GM18517 (cell line): ENCODE results near the gene HBEGF.
A peak's percentile ranks its signal among the peaks of the same experiment; 100 is the strongest.
"Not testable (repeated sequence)": the region's sequence is repeated elsewhere in the genome, so short reads cannot be mapped to it uniquely, and the experiment has no call there.

ENCODE experiments used
- ATAC-seq: cut with Tn5 transposase; IDR thresholded peaks from one replicate; pipeline ENCODE4 v1.9.1; 2021; ENCODE audit warnings: mild to moderate bottlenecking, moderate library complexity; ENCODE audit not compliant: unreplicated experiment

The HBEGF gene

DNA sequence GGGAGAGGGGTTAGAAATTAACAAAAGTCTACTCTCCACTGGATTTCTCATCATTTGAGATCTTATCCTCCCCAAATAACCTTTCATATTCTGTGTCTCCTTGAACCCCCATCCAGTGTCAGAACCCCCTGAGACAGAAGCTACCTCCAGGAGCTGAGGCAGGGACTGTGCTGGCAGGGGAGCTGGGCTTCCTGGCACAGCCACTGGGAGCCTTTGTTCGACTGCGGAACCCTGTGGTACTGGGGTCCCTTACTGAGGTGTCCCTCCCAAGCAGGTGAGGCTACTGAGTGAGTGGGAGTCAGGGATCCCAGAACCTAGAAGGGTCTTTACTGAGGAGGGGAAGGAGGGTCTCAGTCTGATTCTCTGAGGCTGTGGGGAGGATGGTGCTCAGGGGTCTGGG is 15.5 kb upstream of the HBEGF start:
- no peak for ATAC-seq

- ATAC-seq = no peak
Measured at GRCh38 chr5:140360681-140361479, 14.5 kb upstream of the HBEGF start.

DNA sequence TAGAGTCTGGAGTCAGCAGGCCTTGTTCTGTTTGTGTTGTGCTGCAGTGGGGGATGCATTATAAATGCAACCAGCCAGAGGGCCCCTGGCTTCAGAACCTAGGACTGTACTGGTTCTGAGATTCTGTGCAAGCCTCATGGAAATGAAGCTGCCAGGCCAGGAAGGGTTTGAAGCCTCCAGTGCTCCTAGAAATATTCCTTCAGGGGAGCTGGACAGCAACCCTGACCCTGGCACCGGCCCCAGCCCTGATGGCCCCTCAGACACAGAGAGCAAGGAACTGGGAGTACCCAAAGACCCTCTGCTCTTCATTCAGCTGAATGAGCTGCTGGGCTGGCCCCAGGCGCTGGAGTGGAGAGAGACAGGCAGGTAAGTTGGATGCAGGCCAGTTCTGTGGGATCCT is 13.7 kb upstream of the HBEGF start, which contains the start of gene SLC4A9:
SLC4A9 (plus strand) TSS at position 94 of the 400 bp plus-strand sequence; CDS start at position 137, 43 bp downstream.
- ATAC-seq = no peak

- ATAC-seq = no peak
Measured at GRCh38 chr5:140358738-140359310, 12.4 kb upstream of the HBEGF start.

DNA sequence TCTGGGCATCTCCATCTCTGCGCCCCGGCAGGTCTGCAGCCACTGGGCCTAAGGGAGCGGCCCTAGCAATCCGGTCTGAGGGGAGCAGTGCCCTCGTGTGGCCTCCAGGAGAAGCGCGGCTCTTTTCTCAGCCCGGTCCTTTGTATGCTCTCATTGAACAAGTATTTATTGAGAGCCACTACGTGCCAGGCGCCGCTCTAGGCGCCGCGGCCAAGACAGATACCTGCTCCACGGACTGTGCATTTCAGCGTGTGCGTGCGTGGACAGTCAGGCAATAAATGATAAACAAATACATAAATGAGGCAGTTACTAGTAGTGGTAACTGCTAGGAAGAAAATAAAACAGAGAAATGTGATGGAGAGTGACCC is 11.3 kb upstream of the HBEGF start:
- ATAC-seq = peak; percentile 84

GRCh38 chr5:140356853-140357725 is 10.7 kb upstream of the HBEGF start:
- ATAC-seq = peak; percentile 14

DNA sequence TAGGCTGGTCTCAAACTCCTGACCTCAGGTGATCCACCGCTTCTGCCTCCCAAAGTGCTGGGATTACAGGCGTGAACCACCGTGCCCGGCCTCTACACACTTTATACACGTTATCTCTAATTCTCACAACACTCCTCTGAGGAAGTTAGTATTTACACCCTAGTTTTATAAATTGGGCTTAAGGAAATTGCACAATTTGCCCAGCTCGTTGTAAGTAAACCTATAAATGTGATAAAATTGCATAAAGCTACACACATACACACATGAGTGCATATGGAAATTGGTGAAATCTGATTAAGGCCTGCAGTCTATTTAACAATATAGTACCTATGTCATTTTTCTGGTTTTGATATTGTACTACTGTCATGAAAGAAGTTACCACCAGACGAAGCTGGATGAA is 9.1 kb upstream of the HBEGF start:
- ATAC-seq = no peak

DNA sequence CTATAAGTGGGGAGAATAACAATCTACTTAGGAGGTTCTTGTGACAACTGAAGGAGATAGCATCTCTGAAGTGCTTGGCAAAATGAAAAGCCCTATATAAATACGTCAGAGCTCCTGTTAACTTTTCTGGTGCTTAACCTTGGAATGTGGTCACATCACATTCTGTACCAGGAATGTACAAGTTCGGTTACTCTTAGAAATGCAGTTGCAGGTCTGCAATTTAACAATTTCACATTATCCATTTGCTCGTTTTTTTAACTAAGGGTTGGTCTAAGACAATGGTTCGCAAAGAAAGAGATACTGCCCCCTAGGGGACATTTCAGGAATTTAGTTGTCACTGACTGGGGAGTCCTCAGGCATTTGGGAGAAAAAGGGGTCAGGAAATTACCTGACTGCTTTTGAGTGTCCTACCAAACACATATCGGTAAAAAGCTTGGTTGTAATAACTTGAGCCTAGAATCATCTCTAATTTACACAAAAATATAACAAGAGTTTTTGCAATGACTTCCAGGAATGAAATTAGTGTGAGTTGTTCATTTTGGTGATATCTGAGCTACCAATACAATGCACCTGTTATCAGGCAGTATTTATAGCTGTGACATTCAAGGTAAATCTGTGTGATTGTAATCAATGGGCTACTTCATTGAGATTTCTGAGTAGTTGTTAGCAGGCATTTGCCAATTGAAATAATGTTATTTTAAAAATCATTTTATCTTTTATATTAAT is 5.4 kb upstream of the HBEGF start:
- ATAC-seq = no peak

DNA sequence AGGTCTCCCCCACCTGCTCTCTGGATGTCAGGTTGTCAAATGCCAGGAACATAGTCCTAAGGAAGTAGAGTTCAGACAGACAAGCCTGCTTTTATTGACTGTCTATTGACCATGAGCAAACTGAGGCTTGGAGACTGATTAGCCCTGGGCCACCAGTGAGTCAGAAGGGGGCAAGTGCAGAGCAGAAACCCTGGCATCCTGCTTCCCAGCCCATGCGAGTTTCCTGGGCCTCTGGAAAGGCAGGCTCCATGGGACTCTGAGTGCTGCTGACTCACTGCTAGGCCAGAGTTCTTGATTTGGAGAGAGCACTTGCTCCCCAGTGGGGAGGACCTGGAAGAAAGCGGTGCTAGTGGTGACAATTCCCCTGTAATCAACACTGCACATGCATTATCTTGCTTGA is 2.8 kb upstream of the HBEGF start:
- ATAC-seq = no peak

DNA sequence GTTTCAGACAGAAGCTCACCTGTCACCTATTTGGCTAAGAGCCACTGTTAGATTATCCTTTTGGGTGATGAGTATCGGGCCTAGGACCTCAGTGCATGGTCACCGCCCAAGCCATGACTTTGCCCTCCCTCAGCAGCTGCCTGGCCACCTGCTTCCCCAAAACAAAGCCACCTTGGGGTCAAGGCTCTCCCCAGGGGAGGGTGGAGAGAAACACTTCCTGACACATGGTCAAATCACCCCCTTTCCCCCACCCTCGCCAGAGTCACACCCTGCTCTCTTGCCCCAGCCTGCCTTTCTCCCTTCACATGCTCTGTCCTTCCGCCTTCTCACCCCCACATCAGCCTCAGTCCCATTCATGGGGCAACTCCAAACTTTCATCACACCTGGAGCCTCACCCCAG is 1.7 kb upstream of the HBEGF start:
- no peak for ATAC-seq

GRCh38 chr5:140347360-140347759 is 957 bp upstream of the HBEGF start:
- ATAC-seq = no peak

GRCh38 chr5:140345919-140346347 is 470 bp downstream of the HBEGF start:
- no peak for ATAC-seq

GRCh38 chr5:140344683-140345423 is 1.6 kb downstream of the HBEGF start:
- no peak for ATAC-seq

- ATAC-seq = not testable (repeated sequence)
Measured at GRCh38 chr5:140343849-140344248, 2.6 kb downstream of the HBEGF start.

GRCh38 chr5:140342896-140343295 is 3.5 kb downstream of the HBEGF start:
- no peak for ATAC-seq

- ATAC-seq = no peak
Measured at GRCh38 chr5:140342287-140342686, 4.1 kb downstream of the HBEGF start.

DNA sequence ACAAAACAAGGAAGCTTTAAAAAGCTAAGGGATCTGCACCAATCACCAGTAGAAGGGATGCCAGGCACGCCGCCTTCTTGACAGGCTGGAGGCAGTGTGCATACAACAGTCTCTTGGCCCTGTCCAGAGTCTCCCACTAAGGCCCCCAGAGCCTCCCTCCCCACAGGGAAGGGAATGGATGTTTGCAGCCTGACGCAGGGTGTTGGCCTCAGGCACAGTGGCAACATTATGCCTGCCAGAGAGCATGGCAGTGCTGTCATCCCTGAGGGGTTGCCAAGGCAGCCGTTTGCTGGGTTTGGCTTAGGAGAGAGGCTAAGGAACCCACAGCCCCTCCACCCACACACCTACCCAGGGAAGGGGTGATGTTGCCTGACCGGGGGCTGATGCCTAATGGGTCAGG is 4.8 kb downstream of the HBEGF start:
- ATAC-seq = no peak

DNA sequence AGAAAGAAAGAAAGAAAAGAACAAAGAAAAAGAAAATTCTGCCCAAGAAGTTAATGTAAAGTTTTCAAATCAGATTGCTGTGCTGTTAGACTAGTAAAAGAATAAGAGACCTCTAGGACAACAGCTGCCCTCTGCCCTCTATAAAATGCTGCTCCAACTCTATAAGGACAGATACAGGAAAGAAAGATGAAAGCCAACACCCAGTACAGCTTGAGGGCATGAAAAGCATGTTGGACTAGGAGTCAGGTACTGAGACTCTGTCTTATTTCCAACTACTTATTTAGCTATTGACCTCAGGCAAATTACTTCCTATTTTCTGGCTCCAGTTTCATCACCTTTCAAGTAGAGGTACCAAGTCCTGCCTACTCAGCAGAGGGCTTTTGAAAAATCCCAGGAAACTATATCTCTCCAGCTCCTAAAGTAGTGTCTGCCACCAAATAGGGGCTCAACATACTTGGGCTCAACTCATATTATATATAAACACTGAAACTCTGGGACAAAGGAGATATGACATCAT is 5.7 kb downstream of the HBEGF start:
- no peak for ATAC-seq

GRCh38 chr5:140339636-140340035 is 6.8 kb downstream of the HBEGF start:
- ATAC-seq = no peak

DNA sequence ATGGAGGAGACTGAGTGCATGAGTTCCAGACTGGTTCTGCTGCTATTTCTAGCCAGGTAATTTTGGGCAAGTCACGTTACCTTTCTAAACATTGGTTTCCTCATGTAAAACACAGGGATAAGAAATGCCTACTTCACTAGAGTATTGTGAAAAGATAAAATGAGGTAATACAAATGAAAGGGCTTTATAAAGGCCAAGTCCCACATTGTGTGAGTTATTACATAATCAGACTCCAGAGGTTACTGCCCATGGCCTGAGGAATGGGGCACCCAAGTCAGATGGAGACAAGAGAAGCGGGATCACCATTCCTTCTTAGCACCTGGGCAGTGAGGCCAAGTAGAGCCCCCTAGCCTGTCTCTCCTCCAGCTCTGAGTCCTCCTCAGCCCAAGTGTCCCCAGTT is 7.5 kb downstream of the HBEGF start:
- no peak for ATAC-seq
